GM23338 (cell line): ENCODE measurements around the gene SAMD4A. TPM values are rescaled to one million over a fixed set of nuclear protein-coding genes. Genes with fewer than 3 reads are reported as not detected.

ENCODE experiments used
- ATAC-seq: fragments of 200-7000 bp; cut with Tn5 transposase; 3 replicates; pipeline ENCODE4 v1.9.1; 2020
- DNase-seq: peaks from one replicate; pipeline ENCODE4 v3.0.0-alpha.2; 2015; ENCODE audit warnings: low spot score
- H2AFZ ChIP-seq: fragments of 200-600 bp; sonication (generic); 2 replicates; pipeline ENCODE4 v1.8.0; 2016; ENCODE audit warnings: antibody characterized with exemption, mild to moderate bottlenecking, moderate library complexity
- H3F3A ChIP-seq: fragments of 200-600 bp; sonication (generic); replicated peaks from 2 replicates; pipeline ENCODE4 v1.8.0; 2017; ENCODE audit warnings: antibody characterized with exemption, mixed run types, low read depth
- H3K27ac ChIP-seq: fragments of 200-600 bp; sonication (generic); 2 replicates; pipeline ENCODE4 v1.6.1; 2016; ENCODE audit warnings: low read depth
- H3K27me3 ChIP-seq: fragments of 200-600 bp; sonication (generic); 2 replicates; pipeline ENCODE4 v1.8.0; 2016; ENCODE audit warnings: mild to moderate bottlenecking, mixed run types, moderate library complexity; ENCODE audit not compliant: insufficient read depth
- H3K36me3 ChIP-seq: fragments of 200-600 bp; sonication (generic); 2 replicates; pipeline ENCODE4 v1.8.0; 2016; ENCODE audit warnings: mild to moderate bottlenecking; ENCODE audit not compliant: insufficient read depth
- H3K4me1 ChIP-seq: fragments of 200-600 bp; sonication (generic); 2 replicates; pipeline ENCODE4 v1.8.0; 2016; ENCODE audit warnings: mild to moderate bottlenecking, moderate library complexity; ENCODE audit not compliant: insufficient read depth
- H3K4me2 ChIP-seq: fragments of 200-600 bp; sonication (generic); 2 replicates; pipeline ENCODE4 v1.7.1; 2017; ENCODE audit warnings: mixed run types
- H3K4me3 ChIP-seq: fragments of 200-600 bp; sonication (generic); 2 replicates; pipeline ENCODE4 v1.6.1; 2016; ENCODE audit warnings: mixed run types
- H3K79me2 ChIP-seq: fragments of 200-600 bp; sonication (generic); replicated peaks from 2 replicates; pipeline ENCODE4 v1.8.0; 2017; ENCODE audit warnings: mild to moderate bottlenecking; ENCODE audit not compliant: insufficient read depth
- H3K9me2 ChIP-seq: fragments of 200-600 bp; sonication (generic); 2 replicates; pipeline ENCODE4 v1.8.0; 2017; ENCODE audit not compliant: insufficient read depth
- H4K20me1 ChIP-seq: fragments of 200-600 bp; sonication (generic); replicated peaks from 2 replicates; pipeline ENCODE4 v1.8.0; 2017; ENCODE audit warnings: mild to moderate bottlenecking; ENCODE audit not compliant: insufficient read depth
- H3K27ac Mint-ChIP-seq: 2 replicates; pipeline ENCODE4 v1.8.0; 2020; ENCODE audit warnings: inconsistent platforms, mild to moderate bottlenecking, moderate library complexity, mixed read lengths
- H3K27me3 Mint-ChIP-seq: 3 replicates; pipeline ENCODE4 v1.8.0; 2022; ENCODE audit warnings: low read depth, mild to moderate bottlenecking, moderate library complexity, mixed read lengths, inconsistent platforms; ENCODE audit not compliant: insufficient read depth, poor library complexity
- H3K36me3 Mint-ChIP-seq: 3 replicates; pipeline ENCODE4 v1.8.0; 2021; ENCODE audit warnings: low read depth, mild to moderate bottlenecking, inconsistent platforms, moderate library complexity, mixed read lengths
- H3K4me1 Mint-ChIP-seq: 3 replicates; pipeline ENCODE4 v1.8.0; 2020; ENCODE audit warnings: mild to moderate bottlenecking, inconsistent platforms, mixed read lengths
- H3K4me3 Mint-ChIP-seq: 3 replicates; pipeline ENCODE4 v1.8.0; 2021; ENCODE audit warnings: moderate library complexity, mild to moderate bottlenecking, inconsistent platforms, mixed read lengths
- H3K9me3 Mint-ChIP-seq: 3 replicates; pipeline ENCODE4 v1.8.0; 2020; ENCODE audit warnings: moderate library complexity, mild to moderate bottlenecking, inconsistent platforms, mixed read lengths
- CREB1 ChIP-seq: fragments of 250-450 bp; sonication (Bioruptor Pico); IDR thresholded peaks from 2 replicates; pipeline ENCODE4 v1.5.0; 2020; ENCODE audit warnings: low read depth, mild to moderate bottlenecking, moderate library complexity
- EZH2 ChIP-seq: fragments of 200-600 bp; sonication (generic); IDR thresholded peaks from one replicate; pipeline ENCODE4 v1.8.0; 2017; ENCODE audit warnings: antibody characterized with exemption, mild to moderate bottlenecking, low read depth; ENCODE audit not compliant: unreplicated experiment
- EZH2phosphoT487 ChIP-seq: fragments of 200-600 bp; sonication (generic); IDR thresholded peaks from one replicate; pipeline ENCODE4 v1.8.1; 2018; ENCODE audit warnings: antibody characterized with exemption; ENCODE audit not compliant: unreplicated experiment
- JUNB ChIP-seq: IDR thresholded peaks from one replicate; pipeline ENCODE4 v1.6.1; 2016; ENCODE audit warnings: antibody characterized with exemption; ENCODE audit not compliant: unreplicated experiment
- NANOG ChIP-seq: IDR thresholded peaks from 2 replicates; pipeline ENCODE4 v1.6.1; 2016; ENCODE audit warnings: antibody characterized with exemption, borderline replicate concordance
- POLR2AphosphoS5 ChIP-seq: IDR thresholded peaks from 2 replicates; pipeline ENCODE4 v1.6.1; 2016; ENCODE audit warnings: antibody characterized with exemption, low read depth
- REST ChIP-seq: IDR thresholded peaks from one replicate; pipeline ENCODE4 v1.6.1; 2018; ENCODE audit warnings: antibody characterized with exemption; ENCODE audit not compliant: unreplicated experiment
- STAT1 ChIP-seq: IDR thresholded peaks from one replicate; pipeline ENCODE4 v1.6.1; 2016; ENCODE audit warnings: antibody characterized with exemption; ENCODE audit not compliant: unreplicated experiment
- ZNF114 ChIP-seq: fragments of 250-450 bp; sonication (Bioruptor Pico); IDR thresholded peaks from 2 replicates; pipeline ENCODE4 v1.5.0; 2020; ENCODE audit warnings: mild to moderate bottlenecking, moderate library complexity
- ZNF331 ChIP-seq: fragments of 250-450 bp; sonication (Bioruptor Pico); IDR thresholded peaks from 2 replicates; pipeline ENCODE4 v1.5.0; 2020; ENCODE audit warnings: low read depth, mild to moderate bottlenecking, moderate library complexity
- polyA plus RNA-seq: library from polyadenylated mRNA; unstranded; fragments of >200 nt; fragmentation: Nextera tagmentation; extraction: Ambion mirVana; gene quantifications from 2 replicates; pipeline ENCODE4 v1.2.1, GENCODE V29; 2016
- total RNA-seq: library from RNA; depleted of rRNA; stranded (reverse); fragments of >200 nt; shearing (Covaris generic); gene quantifications from 2 replicates; pipeline ENCODE4 v1.2.3, GENCODE V29; 2014
- TF ChIP-seq, protein P1 (sequence below): fragments of 250-450 bp; sonication (Bioruptor Pico); IDR thresholded peaks from 2 replicates; pipeline ENCODE4 v1.5.0; 2020; ENCODE audit warnings: mild to moderate bottlenecking, moderate library complexity
- TF ChIP-seq, protein P2 (sequence below), 2 experiments: fragments of 200-600 bp in 1 of 2; sonication (generic) in 1 of 2; conservative IDR thresholded peaks; 2 replicates each; pipeline versions ENCODE4 v1.5.1 to v1.6.1; 2016 to 2017; ENCODE audit warnings: antibody characterized with exemption in 2 of 2, low read depth in 2 of 2, mild to moderate bottlenecking in 2 of 2, moderate library complexity in 1 of 2
- TF ChIP-seq, protein P3 (sequence below): IDR thresholded peaks from 2 replicates; pipeline ENCODE4 v1.6.1; 2016; ENCODE audit warnings: antibody characterized with exemption

The SAMD4A gene
- total and polyA plus RNA-seq, 2 experiments from 2014 or later: 1.6 to 6.9 TPM

- Mint-ChIP-seq H3K27ac (no peak overlapping the region), H3K4me1 (no peaks in the 10 kb centered on the region), H3K9me3 (peaks cover 13% of the 10 kb centered on the region; the same call in 2 of the 3 replicates), H3K4me3 (no peak overlapping the region), H3K27me3 (peaks cover 6% of the 10 kb centered on the region), H3K36me3 (no peaks in the 10 kb centered on the region)
- no peaks in the 10 kb centered on the region for H3F3A ChIP-seq
- no peak overlapping the region for H3K27ac ChIP-seq
- no peaks in the 10 kb centered on the region for H4K20me1 ChIP-seq
- no peak for TF ChIP-seq NANOG
- TF ChIP-seq ZNF114 (CRISPR knock-in tag): no peak
- no peak for TF ChIP-seq ZNF331 (CRISPR knock-in tag)
- TF ChIP-seq EZH2: no peak
- TF ChIP-seq, protein P1, sequence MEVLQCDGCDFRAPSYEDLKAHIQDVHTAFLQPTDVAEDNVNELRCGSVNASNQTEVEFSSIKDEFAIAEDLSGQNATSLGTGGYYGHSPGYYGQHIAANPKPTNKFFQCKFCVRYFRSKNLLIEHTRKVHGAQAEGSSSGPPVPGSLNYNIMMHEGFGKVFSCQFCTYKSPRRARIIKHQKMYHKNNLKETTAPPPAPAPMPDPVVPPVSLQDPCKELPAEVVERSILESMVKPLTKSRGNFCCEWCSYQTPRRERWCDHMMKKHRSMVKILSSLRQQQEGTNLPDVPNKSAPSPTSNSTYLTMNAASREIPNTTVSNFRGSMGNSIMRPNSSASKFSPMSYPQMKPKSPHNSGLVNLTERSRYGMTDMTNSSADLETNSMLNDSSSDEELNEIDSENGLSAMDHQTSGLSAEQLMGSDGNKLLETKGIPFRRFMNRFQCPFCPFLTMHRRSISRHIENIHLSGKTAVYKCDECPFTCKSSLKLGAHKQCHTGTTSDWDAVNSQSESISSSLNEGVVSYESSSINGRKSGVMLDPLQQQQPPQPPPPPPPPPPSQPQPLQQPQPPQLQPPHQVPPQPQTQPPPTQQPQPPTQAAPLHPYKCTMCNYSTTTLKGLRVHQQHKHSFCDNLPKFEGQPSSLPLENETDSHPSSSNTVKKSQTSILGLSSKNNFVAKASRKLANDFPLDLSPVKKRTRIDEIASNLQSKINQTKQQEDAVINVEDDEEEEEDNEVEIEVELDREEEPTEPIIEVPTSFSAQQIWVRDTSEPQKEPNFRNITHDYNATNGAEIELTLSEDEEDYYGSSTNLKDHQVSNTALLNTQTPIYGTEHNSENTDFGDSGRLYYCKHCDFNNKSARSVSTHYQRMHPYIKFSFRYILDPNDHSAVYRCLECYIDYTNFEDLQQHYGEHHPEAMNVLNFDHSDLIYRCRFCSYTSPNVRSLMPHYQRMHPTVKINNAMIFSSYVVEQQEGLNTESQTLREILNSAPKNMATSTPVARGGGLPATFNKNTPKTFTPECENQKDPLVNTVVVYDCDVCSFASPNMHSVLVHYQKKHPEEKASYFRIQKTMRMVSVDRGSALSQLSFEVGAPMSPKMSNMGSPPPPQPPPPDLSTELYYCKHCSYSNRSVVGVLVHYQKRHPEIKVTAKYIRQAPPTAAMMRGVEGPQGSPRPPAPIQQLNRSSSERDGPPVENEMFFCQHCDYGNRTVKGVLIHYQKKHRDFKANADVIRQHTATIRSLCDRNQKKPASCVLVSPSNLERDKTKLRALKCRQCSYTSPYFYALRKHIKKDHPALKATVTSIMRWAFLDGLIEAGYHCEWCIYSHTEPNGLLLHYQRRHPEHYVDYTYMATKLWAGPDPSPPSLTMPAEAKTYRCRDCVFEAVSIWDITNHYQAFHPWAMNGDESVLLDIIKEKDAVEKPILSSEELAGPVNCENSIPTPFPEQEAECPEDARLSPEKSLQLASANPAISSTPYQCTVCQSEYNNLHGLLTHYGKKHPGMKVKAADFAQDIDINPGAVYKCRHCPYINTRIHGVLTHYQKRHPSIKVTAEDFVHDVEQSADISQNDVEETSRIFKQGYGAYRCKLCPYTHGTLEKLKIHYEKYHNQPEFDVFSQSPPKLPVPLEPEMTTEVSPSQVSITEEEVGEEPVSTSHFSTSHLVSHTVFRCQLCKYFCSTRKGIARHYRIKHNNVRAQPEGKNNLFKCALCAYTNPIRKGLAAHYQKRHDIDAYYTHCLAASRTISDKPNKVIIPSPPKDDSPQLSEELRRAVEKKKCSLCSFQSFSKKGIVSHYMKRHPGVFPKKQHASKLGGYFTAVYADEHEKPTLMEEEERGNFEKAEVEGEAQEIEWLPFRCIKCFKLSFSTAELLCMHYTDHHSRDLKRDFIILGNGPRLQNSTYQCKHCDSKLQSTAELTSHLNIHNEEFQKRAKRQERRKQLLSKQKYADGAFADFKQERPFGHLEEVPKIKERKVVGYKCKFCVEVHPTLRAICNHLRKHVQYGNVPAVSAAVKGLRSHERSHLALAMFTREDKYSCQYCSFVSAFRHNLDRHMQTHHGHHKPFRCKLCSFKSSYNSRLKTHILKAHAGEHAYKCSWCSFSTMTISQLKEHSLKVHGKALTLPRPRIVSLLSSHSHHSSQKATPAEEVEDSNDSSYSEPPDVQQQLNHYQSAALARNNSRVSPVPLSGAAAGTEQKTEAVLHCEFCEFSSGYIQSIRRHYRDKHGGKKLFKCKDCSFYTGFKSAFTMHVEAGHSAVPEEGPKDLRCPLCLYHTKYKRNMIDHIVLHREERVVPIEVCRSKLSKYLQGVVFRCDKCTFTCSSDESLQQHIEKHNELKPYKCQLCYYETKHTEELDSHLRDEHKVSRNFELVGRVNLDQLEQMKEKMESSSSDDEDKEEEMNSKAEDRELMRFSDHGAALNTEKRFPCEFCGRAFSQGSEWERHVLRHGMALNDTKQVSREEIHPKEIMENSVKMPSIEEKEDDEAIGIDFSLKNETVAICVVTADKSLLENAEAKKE (CRISPR knock-in tag): no peak
- TF ChIP-seq CREB1 (CRISPR knock-in tag): no peak
- TF ChIP-seq, protein P2, sequence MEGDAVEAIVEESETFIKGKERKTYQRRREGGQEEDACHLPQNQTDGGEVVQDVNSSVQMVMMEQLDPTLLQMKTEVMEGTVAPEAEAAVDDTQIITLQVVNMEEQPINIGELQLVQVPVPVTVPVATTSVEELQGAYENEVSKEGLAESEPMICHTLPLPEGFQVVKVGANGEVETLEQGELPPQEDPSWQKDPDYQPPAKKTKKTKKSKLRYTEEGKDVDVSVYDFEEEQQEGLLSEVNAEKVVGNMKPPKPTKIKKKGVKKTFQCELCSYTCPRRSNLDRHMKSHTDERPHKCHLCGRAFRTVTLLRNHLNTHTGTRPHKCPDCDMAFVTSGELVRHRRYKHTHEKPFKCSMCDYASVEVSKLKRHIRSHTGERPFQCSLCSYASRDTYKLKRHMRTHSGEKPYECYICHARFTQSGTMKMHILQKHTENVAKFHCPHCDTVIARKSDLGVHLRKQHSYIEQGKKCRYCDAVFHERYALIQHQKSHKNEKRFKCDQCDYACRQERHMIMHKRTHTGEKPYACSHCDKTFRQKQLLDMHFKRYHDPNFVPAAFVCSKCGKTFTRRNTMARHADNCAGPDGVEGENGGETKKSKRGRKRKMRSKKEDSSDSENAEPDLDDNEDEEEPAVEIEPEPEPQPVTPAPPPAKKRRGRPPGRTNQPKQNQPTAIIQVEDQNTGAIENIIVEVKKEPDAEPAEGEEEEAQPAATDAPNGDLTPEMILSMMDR (conservative IDR thresholded peaks at IDR 0.05; ENCODE audit: low read depth in 2 of 2): no peak
- no peak for TF ChIP-seq EZH2phosphoT487
- TF ChIP-seq STAT1: no peak
- TF ChIP-seq REST: no peak
- TF ChIP-seq POLR2AphosphoS5: no peak
- TF ChIP-seq, protein P3, sequence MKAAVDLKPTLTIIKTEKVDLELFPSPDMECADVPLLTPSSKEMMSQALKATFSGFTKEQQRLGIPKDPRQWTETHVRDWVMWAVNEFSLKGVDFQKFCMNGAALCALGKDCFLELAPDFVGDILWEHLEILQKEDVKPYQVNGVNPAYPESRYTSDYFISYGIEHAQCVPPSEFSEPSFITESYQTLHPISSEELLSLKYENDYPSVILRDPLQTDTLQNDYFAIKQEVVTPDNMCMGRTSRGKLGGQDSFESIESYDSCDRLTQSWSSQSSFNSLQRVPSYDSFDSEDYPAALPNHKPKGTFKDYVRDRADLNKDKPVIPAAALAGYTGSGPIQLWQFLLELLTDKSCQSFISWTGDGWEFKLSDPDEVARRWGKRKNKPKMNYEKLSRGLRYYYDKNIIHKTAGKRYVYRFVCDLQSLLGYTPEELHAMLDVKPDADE: no peak
- TF ChIP-seq JUNB: no peak
- ATAC-seq (no peak), DNase-seq (no peak)
- no peaks in the 10 kb centered on the region for H3K27me3 ChIP-seq
- no peak overlapping the region for H2AFZ ChIP-seq
- no peaks in the 10 kb centered on the region for H3K79me2 ChIP-seq
- H3K4me3 ChIP-seq: no peak overlapping the region
- no peak overlapping the region for H3K4me2 ChIP-seq
- no peaks in the 10 kb centered on the region for H3K4me1 ChIP-seq
- no peaks in the 10 kb centered on the region for H3K36me3 ChIP-seq
- H3K9me2 ChIP-seq: 0 out of 2 replicates have a peak, but pooled peaks cover 2% of the 10 kb centered on the region
These were observed 262.7 kb downstream of the SAMD4A start for GRCh38 chr14:54829486-54830224.
